DMS 273 treated with DMSO at 0.1 percent for 48 hours (cell line): ENCODE data around the gene EEPD1.
A peak's percentile ranks its signal among the peaks of the same experiment; 100 is the strongest.

Experiments used
- DNase-seq: peaks from one replicate; lab custom pipeline; 2025; lab: John Stamatoyannopoulos, UW

Gene EEPD1

DNA sequence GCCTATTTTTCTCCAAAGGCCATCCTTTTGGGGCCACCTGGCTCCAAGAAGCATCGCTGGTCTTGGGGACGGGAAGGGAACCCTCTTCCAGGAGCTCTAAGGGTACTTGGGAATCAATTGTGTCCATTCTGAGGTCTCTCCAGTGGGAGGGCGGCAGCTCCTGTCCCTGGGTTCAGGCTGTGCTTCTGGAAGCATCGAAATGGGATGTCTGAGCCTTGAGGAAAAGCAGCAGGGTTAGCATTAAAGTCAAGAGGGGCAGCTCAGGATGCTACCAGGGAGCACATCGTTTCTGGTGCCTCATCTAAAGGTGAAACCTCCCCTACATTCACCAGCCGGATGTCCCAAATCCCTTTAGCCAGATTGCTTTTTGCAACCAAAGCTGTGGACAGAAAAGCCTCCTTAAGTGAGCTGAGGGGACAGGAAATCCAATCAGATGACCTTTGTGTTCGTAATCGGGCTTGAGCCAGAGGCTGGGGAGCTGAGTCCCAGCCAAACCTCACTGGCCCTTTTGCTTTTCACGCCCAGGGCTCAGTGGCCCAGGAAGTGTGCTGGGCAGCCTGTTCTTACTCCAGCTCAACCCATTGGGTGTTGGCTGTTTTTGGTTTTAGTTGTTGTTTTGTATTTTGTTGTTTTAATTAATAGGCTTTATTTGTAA lies 147.8 kb downstream of the EEPD1 start:
- DNase-seq: no peak

DNA sequence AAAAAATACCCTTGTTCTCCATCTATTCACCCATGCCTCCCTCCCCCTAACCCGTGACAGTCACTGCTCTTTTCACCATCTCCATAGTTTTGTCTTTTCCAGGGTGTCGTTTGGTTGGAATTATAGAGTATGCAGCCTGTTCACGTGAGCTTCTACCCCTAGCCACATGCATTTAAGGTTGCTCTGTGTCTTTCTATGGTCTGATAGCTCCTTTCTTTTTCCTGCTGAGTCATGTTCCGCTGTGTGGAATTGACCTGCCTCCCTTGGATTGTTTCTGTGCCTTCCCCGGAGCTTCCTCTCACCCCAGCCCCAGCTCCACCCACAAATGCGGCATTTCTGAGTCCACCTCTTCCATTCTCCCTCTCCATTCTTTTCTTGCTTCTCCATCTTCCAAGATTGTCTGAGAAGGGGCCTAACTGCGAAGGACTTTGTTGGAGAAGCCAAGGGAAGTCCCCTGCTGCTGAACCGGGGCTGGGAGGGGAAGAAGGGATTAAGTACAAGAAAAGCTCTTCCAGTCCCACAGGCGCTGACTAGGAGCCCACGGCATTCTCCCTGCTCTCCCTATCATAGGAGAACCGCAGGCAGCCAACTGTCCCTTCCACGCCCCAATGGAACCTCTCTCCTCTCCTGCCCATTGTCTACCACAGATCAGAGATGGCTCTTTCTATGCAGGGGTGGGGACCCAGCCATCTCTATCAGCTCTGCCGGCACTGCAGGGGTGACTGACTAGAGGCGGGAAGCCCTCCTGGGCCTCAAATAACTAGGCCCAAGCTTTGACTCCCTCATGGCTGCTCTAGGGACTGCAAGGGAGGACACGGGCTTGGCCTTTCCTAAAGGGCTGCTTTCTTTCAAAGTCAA lies 149.1 kb downstream of the EEPD1 start:
- no peak for DNase-seq

DNA sequence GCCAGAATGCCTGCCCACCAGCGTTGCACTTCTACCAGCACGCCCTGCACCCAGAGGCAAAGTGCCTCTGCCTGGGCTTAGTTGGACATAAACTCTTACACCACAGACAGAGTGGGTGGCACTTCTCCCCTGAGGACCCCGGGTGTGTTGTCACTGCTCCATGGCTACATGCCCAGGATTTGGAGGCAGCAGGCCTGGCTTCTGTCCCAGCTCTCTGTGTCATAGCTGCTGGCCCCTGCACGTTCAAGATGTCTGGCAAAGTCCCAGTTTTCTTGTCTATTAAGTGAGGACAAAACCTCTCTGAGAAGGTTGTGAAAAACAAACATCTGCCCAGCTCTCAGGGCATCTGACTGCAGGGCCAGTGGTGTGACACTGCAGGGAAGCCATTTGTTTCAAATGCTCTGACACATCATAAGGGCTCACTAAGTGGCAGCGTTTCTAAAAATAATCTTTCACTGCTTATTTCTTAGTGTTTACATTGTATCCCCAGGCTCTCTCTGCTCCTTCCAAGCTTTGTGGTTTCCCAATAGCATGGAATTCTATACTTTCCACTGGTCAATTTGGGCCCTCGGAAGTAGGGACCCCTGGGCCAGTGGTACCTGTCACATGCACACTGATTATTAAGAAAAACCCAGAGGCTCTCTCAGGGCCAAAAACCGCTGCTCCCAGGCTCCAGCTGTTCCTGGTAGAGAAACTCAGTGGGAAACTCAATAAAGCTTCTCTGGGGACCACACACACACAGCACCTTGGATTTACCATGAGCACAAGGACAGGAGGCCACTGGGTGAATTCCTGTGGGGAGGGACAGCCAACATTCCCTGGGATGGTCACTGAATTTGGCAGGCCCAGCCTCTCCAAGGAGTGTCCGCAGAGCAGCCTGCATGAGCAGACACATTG lies 150.4 kb downstream of the EEPD1 start:
- peak; percentile 76 for DNase-seq

DNA sequence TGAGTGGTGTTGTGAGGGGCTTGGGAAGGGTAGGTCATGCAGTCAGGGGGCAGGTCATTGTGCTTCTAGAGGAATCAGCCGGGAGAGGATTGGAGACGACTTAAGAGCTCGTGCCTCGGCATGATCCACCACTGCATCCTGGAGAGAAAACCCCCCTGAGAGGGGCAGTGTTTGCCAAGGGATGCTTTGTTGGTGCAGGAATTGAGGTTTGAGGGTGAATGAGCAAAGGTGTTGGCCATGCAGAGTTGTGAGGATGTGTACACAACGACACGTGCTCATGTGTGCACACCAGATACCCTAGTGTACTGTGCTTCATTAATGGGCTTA lies 151.0 kb downstream of the EEPD1 start:
- no peak for DNase-seq

DNA sequence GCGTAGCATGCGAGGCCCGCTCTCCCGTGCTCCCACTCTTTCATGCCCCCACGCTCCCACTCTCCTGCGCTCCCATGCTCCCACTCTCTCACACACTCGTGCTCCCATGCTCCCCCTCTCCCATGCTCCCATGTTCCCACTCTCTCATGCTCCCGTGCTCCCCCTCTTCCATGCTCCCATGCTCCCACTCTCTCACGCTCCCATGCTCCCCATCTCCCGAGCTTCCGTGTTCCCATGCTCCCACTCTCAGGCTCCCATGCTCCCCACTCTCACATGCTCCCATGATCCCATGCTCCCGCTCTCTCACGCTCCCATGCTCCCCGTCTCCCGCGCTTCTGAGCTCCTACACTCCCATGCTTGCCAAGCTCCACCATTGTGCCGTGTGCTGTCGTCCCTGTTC lies 152.2 kb downstream of the EEPD1 start:
- DNase-seq: no peak

DNA sequence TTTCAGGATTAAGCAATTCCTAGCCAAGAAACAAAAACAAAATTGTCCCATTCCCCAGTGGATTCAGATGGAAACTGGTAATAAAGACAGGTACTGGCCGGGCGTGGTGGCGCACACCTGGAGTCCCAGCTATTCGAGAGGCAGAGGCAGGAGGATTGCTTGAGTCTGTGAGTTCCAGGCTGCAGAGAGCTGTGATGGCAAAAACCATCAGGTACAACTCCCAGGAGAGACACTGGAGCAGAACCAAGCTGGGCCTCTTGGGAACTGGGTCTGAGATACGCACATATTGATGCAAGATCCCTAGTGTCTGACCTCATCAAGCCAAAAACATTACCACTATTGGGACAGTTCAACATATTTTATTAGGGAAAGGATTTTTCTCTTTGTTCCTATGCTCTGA lies 152.6 kb downstream of the EEPD1 start:
- DNase-seq: no peak

DNA sequence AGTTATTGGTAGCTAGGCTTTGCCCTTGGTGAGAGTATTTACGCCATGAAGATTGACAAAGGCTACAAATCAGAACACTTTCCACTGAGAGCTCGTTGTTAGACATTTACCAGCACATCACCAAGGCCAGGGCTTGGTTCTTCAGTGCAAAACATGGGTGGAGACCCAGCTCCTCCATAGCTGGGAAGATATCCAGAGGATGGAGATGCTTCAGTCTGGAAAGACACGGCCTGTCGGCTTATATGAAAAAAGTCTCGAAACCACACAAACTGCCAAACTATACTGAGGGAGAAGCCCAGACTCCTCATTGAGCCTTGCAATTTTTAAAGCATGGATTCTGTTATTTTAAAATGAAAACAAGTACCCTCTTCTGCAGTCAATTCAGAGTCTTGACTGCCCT lies 153.2 kb downstream of the EEPD1 start:
- no peak for DNase-seq

DNA sequence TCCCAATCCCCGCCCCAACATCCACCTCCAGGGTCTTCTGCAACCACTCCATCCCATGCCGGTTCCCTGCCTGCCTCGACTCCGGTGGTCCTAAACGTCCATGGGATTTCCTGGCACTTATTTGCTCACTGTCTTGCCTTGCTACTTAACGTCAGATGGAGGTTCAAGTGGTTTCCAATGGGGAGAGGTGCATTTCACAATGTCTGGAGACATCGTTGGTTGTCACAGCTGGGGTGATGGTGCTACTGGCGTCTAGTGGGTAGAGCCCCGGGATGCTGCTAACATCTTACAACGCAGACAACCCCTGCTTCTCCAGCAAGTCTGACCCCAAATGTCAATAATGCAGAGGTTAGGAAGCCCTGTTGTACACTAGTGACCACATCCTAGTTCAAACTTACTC lies 153.7 kb downstream of the EEPD1 start:
- DNase-seq: no peak

DNA sequence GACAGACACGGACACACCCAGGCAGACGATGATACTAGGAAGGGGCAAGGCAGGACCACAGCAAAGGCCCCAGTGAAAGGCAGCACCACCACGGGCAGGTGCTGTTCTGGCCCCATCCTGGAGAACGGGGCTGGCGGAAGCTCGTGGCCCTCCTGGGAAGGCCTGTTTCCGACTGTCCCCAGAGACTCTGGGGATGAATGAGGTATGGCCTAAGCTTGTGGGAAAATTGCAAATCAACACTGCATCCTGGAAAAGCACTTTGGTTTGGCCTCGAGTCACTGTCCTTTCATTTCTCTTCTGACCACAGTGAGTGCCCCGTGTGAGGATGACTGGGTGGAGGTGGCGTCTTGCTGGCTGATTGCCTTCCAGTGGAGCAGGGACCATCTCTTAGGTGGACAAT lies 155.0 kb downstream of the EEPD1 start:
- DNase-seq: no peak

DNA sequence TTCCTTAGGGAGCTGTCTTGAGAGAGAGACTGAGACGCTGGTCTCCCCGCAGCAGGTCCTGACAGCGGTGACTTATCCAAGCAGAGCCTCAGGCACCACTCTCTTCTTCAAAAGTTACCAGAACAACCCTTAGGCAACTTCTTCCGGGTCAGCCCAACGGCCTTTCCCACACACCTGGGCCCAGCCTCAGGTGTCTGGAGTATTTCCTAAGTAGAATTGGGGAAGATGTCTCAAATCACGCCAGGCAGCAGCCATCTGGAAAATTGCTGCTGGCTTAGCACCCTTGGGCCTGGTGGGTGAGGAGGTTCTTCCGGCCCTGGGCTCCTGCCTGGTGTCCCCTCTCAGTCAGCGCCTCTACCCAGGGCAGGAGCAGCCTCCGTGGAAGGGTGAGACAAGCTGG lies 156.2 kb downstream of the EEPD1 start:
- DNase-seq: no peak

DNA sequence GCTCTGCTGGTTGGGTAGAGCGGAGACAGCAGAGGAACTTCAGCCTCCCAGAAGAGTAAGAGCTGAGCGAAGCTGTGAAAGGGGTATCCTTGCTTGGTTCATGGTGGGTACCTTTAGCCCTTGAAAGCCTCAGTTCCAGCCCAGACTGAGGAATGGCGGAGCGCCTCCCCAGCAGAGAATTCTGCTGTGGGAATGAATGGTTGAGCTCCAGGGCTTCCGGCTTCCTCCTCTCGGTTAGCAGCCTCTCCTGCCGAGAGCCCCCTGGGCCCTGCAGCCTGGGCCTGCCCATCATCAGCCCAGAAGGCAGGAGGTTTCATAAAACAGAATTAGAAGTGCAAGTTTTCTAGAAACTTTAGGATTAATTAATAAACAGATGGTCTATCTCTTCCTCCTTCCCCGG lies 156.7 kb downstream of the EEPD1 start:
- DNase-seq: no peak

DNA sequence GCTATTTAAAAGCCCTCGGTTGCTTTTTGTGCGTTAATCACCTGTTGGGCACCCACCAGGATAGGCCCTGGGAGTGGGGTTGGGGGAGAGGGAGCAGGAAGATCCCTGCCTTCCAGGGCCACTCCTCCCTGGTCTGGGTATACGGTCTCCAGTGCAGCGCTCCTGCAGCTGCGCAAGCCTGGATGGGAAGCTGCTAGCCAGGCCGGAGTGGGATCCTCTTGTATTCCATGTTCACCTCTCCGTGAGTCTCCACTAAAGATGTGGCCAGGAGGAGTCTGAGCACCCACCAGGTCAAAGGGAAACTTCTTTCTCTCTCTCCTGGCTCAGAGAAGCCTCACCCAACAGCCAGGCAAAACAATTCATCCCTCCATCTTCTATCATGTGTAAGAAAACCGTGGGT lies 157.8 kb downstream of the EEPD1 start:
- DNase-seq: no peak

DNA sequence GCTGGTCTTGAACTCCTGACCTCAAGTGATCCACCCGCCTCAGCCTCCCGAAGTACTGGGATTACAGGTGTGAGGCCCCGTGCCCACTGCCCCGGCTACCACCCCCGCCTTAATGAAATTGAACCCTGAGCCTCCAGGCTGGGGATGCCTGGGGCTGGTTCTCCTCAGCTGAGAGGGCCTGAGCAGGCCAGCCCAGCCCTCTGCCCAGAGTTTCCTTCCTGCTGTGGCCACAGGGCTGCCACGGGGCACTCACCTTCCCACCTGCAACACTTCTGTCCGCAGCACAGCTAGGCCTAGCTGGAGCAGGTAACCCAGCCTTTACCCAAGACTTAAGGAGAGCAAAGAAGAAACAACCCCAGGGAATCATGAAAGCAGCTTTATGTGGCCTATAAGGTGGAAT lies 158.5 kb downstream of the EEPD1 start:
- DNase-seq: no peak

DNA sequence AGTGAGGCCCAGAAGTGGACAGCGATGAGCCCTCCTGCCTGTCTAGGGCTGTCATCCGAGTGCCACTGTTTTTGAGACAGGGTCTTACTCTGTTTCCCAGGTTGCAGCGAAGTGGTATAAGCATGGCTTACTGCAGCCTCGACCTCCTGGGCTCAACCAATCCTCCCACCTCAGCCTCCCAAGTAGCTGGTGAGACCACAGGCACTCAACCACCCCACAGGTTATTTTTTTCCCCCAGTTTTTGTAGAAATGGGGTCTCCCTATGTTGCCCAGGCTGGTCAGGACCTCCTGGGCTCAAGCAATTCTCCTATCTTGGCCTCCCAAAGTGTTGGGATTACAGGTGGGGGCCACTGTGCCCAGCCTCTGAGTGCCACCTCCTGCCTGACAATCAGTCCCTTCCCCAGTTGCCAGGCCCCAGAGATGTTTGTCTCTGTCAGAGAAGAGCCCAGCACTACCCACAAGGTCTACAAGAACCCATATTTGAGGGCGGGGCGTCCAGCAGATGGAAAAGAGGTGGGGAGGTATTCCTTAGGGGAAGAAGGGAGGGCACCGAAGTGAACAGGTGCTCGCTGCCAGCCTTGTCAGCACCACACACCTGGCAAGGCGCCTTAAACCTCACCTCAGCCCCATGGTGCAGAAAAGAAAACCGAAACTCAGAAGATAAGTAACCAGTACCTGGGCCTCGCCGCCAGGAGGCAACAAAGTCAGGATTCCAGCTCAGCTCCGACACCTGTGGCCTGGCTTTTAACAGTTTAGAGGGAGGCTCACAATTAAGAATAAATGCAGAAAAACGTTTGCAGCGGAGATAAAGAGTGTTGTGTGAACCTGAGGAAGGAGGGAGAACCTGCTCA lies 159.2 kb downstream of the EEPD1 start:
- DNase-seq: no peak

DNA sequence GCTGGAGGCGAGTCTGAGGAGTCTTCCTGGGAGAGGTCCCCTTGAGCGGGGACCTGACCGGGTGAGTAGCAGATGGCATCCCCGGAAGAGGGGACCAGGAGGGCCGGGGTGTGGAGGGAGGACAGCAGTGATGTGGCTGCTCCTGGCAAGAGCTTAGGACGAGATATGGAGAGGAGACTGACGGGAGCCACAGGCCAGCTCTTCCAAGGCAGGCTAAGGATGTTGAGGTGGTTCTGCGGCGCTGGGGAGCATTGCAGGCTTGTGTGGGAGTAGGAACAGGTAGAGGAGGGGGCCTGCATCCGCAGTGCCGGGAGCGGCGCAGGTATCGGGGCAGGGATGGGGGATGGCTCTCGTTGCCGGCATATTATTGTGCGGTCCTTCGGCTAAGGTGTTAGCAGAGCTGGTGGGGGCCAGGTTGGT lies 159.9 kb downstream of the EEPD1 start:
- no peak for DNase-seq

DNA sequence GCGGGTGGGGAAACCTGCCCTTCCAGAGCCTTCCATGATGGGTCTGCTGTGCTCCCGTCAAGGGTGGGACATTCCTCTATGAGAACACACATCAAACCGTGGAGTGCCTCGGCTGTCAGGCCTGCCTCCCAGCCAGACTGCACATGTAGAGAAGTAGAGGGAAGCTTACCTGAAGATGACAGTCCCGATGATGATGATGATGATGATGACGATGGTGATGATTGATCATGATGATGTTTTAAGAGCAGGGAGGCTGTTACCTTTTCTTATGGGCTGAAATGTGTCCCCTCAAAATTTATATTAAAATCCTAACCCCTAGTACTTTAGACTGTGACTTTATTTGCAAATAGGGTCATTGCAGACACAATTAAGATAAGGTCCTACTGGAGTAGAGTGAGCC lies 160.6 kb downstream of the EEPD1 start:
- DNase-seq: no peak

DNA sequence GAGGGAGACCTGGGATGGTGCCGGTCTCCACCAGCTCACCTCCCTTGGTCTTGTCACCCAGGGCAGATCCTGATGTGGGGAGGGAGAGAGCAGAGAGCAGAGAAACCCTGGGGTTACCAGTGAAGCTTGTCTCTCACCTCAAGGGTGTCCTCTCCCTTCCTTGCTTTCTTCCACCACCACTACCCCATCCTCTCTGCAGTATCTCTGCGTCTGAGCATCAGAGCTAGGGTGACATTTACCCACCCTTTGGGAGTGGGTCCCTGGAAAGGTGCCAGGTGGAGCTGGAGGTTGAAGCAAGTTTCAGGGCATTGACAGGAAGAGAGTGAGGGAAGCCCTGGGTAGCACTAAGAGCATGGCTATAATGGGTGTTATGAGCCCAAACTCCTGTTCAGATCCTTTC lies 161.4 kb downstream of the EEPD1 start:
- DNase-seq: no peak

DNA sequence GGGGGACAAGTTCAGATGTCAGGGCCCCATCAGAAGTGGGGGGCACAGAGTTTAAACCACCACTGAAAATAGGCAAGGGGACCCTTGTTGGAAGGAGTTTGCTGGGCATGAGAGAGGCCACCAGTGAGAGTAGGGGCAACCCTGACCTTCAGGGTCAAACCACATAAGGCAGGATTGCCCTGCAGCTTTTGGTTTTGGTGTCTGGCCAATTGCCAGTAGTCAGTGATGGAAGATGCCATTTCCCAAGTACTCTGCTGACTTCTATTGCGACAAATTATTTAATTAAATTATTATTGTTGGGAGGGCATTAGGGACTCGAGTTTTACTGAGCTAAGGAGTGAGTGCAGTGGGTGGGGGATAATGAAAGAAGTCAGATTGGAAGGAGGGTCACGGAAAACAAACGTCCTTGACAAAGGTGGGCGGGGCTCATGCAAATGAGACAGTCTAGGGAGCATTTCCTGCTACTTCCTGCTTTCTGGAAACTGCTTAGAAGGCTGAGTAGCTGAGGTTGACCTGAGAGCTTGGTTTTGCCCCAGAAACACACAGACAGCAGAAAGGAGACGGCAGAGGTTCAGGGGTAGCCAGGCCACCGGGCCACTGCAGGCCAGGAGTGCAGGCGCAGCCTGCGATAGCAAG lies 162.4 kb downstream of the EEPD1 start:
- no peak for DNase-seq

DNA sequence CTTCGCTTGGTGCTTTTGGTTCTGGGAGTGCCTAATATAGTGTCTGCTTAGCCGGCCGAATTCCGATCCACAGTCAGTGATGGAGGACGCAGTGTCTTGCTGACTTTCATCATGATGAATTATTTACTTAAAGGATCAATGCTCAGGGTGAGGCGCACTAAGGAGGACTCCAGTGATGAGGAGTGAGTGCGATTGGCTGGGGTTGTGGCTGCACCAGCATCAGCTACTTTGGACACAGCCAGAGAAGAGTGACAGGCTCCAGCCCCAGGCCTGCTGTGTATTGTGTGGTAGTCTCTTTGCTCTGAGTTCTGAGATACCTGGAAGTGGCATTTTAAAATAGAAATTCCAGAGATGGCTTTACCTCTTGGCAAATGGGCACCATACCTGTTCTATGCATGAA lies 163.3 kb downstream of the EEPD1 start:
- DNase-seq: no peak

DNA sequence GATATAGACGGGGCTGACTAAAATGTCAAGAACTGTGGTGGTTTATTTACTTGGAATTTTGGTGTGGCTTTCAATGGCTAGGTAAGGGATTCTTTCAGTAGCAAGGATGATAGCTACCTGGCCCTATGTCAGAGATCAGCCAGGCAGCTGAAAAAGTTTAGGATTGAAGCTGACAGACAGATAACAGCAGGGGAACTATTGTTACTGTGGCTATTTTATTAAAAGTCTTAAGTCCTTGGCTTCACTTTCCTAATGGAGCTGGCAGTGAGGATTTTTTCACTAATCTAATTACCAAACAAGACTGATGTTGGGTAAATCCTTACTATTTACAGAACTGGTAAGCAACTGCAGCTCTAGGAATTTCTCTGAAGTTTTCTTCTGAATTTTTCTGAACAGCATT lies 164.2 kb downstream of the EEPD1 start:
- DNase-seq: no peak

DNA sequence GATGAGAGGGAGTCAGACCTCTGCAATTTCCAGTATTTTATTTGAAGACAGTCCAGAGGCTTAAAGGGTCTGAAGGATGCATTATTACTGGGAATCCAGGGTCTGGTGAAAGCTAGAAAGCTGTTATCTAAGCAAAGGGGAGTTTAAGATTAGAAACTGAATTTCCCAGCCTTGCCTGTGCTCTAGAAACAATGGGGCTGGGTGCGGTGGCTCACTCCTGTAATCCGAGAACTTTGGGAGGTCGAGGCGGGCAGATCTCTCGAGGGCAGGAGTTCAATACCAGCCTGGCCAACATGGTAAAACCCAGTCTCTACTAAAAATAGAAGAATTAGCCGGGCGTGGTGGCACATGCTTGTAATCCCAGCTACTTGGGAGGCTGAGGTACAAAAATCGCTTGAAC lies 165.1 kb downstream of the EEPD1 start:
- DNase-seq: no peak
